Endodermal cell (in vitro differentiated cells): ENCODE measurements around the gene TNP2. TPM values are rescaled to one million over a fixed set of nuclear protein-coding genes. Genes with fewer than 3 reads are reported as not detected.

Experiments used
- DNase-seq: peaks from one replicate; pipeline ENCODE4 v3.0.0-alpha.2; 2017
- H3K27ac ChIP-seq: 2 replicates; pipeline ENCODE4 v1.5.1; 2013; ENCODE audit warnings: mild to moderate bottlenecking, low read depth, low read length, moderate library complexity
- H3K27me3 ChIP-seq: 2 replicates; pipeline ENCODE4 v1.6.1; 2013; ENCODE audit warnings: mild to moderate bottlenecking, low read length, moderate library complexity; ENCODE audit not compliant: insufficient read depth, control insufficient read depth, poor library complexity, severe bottlenecking
- H3K36me3 ChIP-seq: 2 replicates; pipeline ENCODE4 v1.7.0; 2013; ENCODE audit warnings: mild to moderate bottlenecking, low read length, moderate library complexity; ENCODE audit not compliant: control insufficient read depth, insufficient read depth
- H3K4me1 ChIP-seq: one replicate; pipeline ENCODE4 v1.7.0; 2013; ENCODE audit warnings: low read length; ENCODE audit not compliant: control insufficient read depth, insufficient read depth
- H3K4me3 ChIP-seq: 2 replicates; pipeline ENCODE4 v1.5.1; 2013; ENCODE audit warnings: mild to moderate bottlenecking, low read length, moderate library complexity
- H3K9ac ChIP-seq: 2 replicates; pipeline ENCODE4 v1.6.1; 2013; ENCODE audit warnings: mild to moderate bottlenecking, low read length, moderate library complexity; ENCODE audit not compliant: poor library complexity, severe bottlenecking; ENCODE audit errors: extremely low read depth
- H3K9me3 ChIP-seq: 2 replicates; pipeline ENCODE4 v1.6.1; 2013; ENCODE audit warnings: mild to moderate bottlenecking, low read length, moderate library complexity; ENCODE audit not compliant: control insufficient read depth
- H3K27ac Mint-ChIP-seq: 2 replicates; pipeline ENCODE4 v1.8.0; 2020; ENCODE audit warnings: mixed read lengths
- H3K27me3 Mint-ChIP-seq: 2 replicates; pipeline ENCODE4 v1.8.0; 2021; ENCODE audit warnings: mild to moderate bottlenecking, mixed read lengths; ENCODE audit not compliant: insufficient read depth
- H3K36me3 Mint-ChIP-seq: 2 replicates; pipeline ENCODE4 v1.8.0; 2020; ENCODE audit warnings: low read depth, mixed read lengths
- H3K4me1 Mint-ChIP-seq: 2 replicates; pipeline ENCODE4 v1.8.0; 2020; ENCODE audit warnings: mixed read lengths
- H3K4me3 Mint-ChIP-seq: 2 replicates; pipeline ENCODE4 v1.8.0; 2020; ENCODE audit warnings: mild to moderate bottlenecking, moderate library complexity, mixed read lengths
- H3K9me3 Mint-ChIP-seq: 2 replicates; pipeline ENCODE4 v1.8.0; 2020; ENCODE audit warnings: mild to moderate bottlenecking, mixed read lengths
- WGBS, 2 experiments: methylation state at CpG; one replicate each; pipeline versions ENCODE4 v1.1.5 to v1.1.7; 2013; ENCODE audit warnings: missing lambda C conversion rate in 2 of 2, mixed read lengths in 1 of 2; ENCODE audit not compliant: insufficient coverage in 1 of 2, insufficient read length in 1 of 2; 5-methylcytosine and 5-hydroxymethylcytosine counted together
- total RNA-seq, 2 donors: library from RNA; stranded (reverse); fragmentation: NEBNext Ultra II Directional in 1 of 2; extraction: Animal tissue kit (Norgen Biotek cat#: 25700) in 1 of 2; gene quantifications; 2 replicates in 1 of 2; 3 replicates in 1 of 2; pipeline ENCODE4 v1.2.1, GENCODE V29; 2021
- TF ChIP-seq, protein P1 (sequence below): fragments of 200-600 bp; sonication (generic); conservative IDR thresholded peaks from 2 replicates; pipeline ENCODE4 v1.5.0; 2021; ENCODE audit warnings: antibody characterized with exemption, mild to moderate bottlenecking

The TNP2 gene
- total RNA-seq, 2 donors from 2014 or later = not detected

DNA sequence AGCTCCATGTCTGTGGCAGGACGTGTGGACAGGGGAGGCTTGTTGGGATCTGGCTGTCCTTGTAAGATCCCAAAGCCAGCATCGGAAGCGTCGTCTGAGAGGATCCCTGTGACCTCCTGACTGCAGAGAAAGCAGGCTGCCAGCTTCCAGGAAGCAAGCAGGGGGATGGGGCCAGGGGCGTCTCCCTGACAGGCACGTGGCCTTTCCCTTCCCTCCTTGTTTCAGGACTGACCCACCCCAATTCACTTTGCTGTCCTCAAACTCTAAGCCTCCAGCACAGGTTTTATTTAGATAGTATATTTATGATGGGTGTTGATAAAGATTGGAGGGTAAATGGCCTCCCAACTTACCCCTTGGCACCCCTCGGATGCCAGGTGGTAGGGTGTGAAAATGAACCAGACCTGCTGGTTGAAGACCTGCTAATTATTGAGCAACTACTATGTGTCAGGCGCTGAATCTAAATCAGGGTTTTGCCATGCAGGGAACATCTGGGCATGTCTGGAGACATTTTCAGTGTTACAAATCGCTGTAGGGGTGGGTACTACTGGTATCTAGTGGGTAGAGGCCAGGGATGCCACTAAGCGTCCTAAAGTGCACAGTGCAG, 37.7 kb downstream of the TNP2 start:
- TF ChIP-seq, protein P1, sequence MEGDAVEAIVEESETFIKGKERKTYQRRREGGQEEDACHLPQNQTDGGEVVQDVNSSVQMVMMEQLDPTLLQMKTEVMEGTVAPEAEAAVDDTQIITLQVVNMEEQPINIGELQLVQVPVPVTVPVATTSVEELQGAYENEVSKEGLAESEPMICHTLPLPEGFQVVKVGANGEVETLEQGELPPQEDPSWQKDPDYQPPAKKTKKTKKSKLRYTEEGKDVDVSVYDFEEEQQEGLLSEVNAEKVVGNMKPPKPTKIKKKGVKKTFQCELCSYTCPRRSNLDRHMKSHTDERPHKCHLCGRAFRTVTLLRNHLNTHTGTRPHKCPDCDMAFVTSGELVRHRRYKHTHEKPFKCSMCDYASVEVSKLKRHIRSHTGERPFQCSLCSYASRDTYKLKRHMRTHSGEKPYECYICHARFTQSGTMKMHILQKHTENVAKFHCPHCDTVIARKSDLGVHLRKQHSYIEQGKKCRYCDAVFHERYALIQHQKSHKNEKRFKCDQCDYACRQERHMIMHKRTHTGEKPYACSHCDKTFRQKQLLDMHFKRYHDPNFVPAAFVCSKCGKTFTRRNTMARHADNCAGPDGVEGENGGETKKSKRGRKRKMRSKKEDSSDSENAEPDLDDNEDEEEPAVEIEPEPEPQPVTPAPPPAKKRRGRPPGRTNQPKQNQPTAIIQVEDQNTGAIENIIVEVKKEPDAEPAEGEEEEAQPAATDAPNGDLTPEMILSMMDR = no peak
- no peak overlapping the region for H3K27ac ChIP-seq
- Mint-ChIP-seq H3K9me3 (no peaks in the 10 kb centered on the region), H3K27ac (no peak overlapping the region), H3K4me1 (no peaks in the 10 kb centered on the region), H3K27me3 (no peaks in the 10 kb centered on the region), H3K36me3 (no peaks in the 10 kb centered on the region), H3K4me3 (no peak overlapping the region)
- H3K4me1 ChIP-seq = no peaks in the 10 kb centered on the region
- H3K9me3 ChIP-seq = no peaks in the 10 kb centered on the region
- H3K27me3 ChIP-seq = no peaks in the 10 kb centered on the region
- WGBS, 2 experiments = 70 to 80% methylated on average over 6 to 10 of the region's 10 CpGs
- H3K9ac ChIP-seq = no peak overlapping the region
- no peak overlapping the region for H3K4me3 ChIP-seq
- no peak for DNase-seq
- no peaks in the 10 kb centered on the region for H3K36me3 ChIP-seq

DNA sequence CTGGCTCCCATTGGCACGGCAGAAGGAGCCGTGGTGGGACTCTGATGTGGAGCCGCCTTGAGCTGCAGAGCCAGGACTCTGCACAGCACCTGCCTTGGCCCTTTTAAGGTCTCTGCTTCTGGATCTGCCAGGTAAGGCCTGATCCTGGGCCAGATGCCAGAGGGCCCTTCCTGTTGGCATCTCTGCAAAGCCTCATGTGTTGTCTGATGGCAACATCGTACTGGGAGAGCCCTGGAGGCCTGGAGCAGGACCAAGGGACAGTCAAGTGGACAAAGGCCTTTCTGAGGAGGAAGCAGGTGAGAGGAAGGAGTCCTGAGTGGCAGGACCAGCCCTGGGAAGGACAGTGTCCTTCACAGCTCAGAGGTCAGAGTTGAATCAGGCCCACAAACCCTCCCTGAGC, 39.2 kb downstream of the TNP2 start:
- WGBS, 2 experiments = 93 to 100% methylated on average over 3 to 4 of the region's 4 CpGs
- Mint-ChIP-seq H3K36me3 (no peaks in the 10 kb centered on the region), H3K9me3 (no peaks in the 10 kb centered on the region), H3K27me3 (peaks cover 2% of the 10 kb centered on the region), H3K4me1 (no peaks in the 10 kb centered on the region), H3K4me3 (no peak overlapping the region), H3K27ac (no peak overlapping the region)
- Histone ChIP-seq H3K9ac (no peak overlapping the region), H3K27ac (no peak overlapping the region), H3K4me1 (no peaks in the 10 kb centered on the region), H3K27me3 (no peaks in the 10 kb centered on the region), H3K9me3 (no peaks in the 10 kb centered on the region), H3K4me3 (no peak overlapping the region), H3K36me3 (no peaks in the 10 kb centered on the region)
- TF ChIP-seq, protein P1 = no peak
- DNase-seq = no peak

- WGBS, 2 experiments = 90 to 91% methylated on average over 2 to 5 of the region's 5 CpGs
- peaks cover 2% of the 10 kb centered on the region for H3K27me3 Mint-ChIP-seq
- H3K4me3 Mint-ChIP-seq = no peak overlapping the region
- H3K36me3 ChIP-seq = no peaks in the 10 kb centered on the region
- no peaks in the 10 kb centered on the region for H3K9me3 Mint-ChIP-seq
- DNase-seq = no peak
- no peaks in the 10 kb centered on the region for H3K4me1 ChIP-seq
- H3K4me1 Mint-ChIP-seq = no peaks in the 10 kb centered on the region
- no peak overlapping the region for H3K27ac ChIP-seq
- H3K9me3 ChIP-seq = no peaks in the 10 kb centered on the region
- no peaks in the 10 kb centered on the region for H3K36me3 Mint-ChIP-seq
- H3K27me3 ChIP-seq = no peaks in the 10 kb centered on the region
- TF ChIP-seq, protein P1 = no peak
- no peak overlapping the region for H3K4me3 ChIP-seq
- H3K9ac ChIP-seq = no peak overlapping the region
- H3K27ac Mint-ChIP-seq = no peak overlapping the region
Observed at GRCh38 chr16:11229432-11229831, 39.7 kb downstream of the TNP2 start.
